ENCODE data around the gene PATE2.

- TF ChIP-seq SUZ12 (IDR thresholded peaks at IDR 0.05; ENCODE audit: extremely low read depth, insufficient read depth, insufficient read length) (no peak), YY1 (IDR thresholded peaks at IDR 0.05; ENCODE audit: insufficient read depth, insufficient read length) (no peak)
These were observed 16.2 kb downstream of the PATE2 start for GRCh38 chr11:125762445-125762844.
